ENCODE data around the gene NLRP7. TPM values are rescaled to one million over a fixed set of nuclear protein-coding genes. Genes with fewer than 3 reads are reported as not detected.

NLRP7 gene
- total and polyA plus RNA-seq, 2 of the 4 experiments (the other 2 are of a cell fraction) = not detected

DNA sequence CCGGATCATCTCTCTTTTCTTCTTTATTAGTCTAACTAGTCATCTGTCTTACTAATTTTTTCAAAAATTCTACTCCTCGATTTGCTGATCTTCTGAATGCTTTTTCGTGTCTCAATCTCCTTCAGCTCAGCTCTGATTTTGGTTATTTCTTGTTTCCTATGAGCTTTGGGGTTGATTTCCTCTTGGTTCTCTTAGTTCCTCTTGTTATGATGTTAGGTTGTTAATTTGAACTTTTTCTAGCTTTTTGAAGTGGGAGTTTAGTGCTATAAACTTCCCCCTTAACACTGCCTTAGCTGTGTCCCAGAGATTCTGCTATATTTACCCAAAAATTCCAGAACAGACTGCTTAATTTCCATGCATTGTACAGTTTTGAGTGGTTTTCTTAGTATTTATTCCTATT, 69.9 kb downstream of the NLRP7 start:
- WGBS, 2 experiments (ENCODE audit: extremely low coverage in 2 of 2, insufficient read length in 1 of 2) = no CpG with 5 or more reads among the region's 3 CpGs
- BruUV-seq (replicated peaks) = no TSS peak
- no peak for DNase-seq
- ChIA-PET POLR2A (ENCODE audit: unreplicated experiment) (no interaction called here), CTCF (no interaction called here)
- H3K23ac ChIP-seq (ENCODE audit: low read depth, low read length) = no peak overlapping the region
- H2AFZ ChIP-seq (replicated peaks; ENCODE audit: low read length, poor library complexity) = no peak overlapping the region
- H3K27me3 ChIP-seq (ENCODE audit: control insufficient read depth, insufficient read depth, low read length) = no peaks in the 10 kb centered on the region
- H2AK5ac ChIP-seq (ENCODE audit: low read depth, low read length) = no peak overlapping the region
- H2BK20ac ChIP-seq (ENCODE audit: low read depth, low read length) = no peak overlapping the region
- H2BK120ac ChIP-seq (ENCODE audit: low read depth, low read length) = no peak overlapping the region
- H3K4ac ChIP-seq (ENCODE audit: low read depth, low read length) = no peak overlapping the region
- no peaks in the 10 kb centered on the region for H3K9me1 ChIP-seq (ENCODE audit: insufficient read depth, low read length)
- H4K5ac ChIP-seq (ENCODE audit: low read depth, low read length) = no peak overlapping the region
- no peak overlapping the region for H3K27ac ChIP-seq (ENCODE audit: insufficient read depth, low read length)
- no peak overlapping the region for H3K9ac ChIP-seq (ENCODE audit: low read depth, low read length)
- no peaks in the 10 kb centered on the region for H3K36me3 ChIP-seq (ENCODE audit: control insufficient read depth, insufficient read depth, low read length)
- no peak for ATAC-seq (ENCODE audit: low read depth)
- no peak overlapping the region for H3K4me3 ChIP-seq (ENCODE audit: insufficient read depth, low read depth, low read length)
- H2BK15ac ChIP-seq (ENCODE audit: low read depth, low read length) = no peak overlapping the region
- in situ Hi-C loops (cut with MboI; ENCODE audit: low sequenced_read_pairs) (no loop called here), dilution Hi-C loops (cut with HindIII; ENCODE audit: low sequenced_read_pairs, unreplicated experiment) (no loop called here), intact Hi-C loops (cut with micrococcal nuclease) (no loop called here)
- no peak overlapping the region for H4K91ac ChIP-seq (ENCODE audit: insufficient read depth, low read depth, low read length)
- no peaks in the 10 kb centered on the region for H3K4me1 ChIP-seq (ENCODE audit: control insufficient read depth, insufficient read depth, low read length)
- H3K4me2 ChIP-seq (ENCODE audit: low read depth, low read length) = no peak overlapping the region
- H2AK9ac ChIP-seq (replicated peaks; ENCODE audit: low read depth, low read length, poor library complexity) = no peak overlapping the region
- no peak for TF ChIP-seq MXI1 (IDR thresholded peaks at IDR 0.05; ENCODE audit: borderline replicate concordance, low read depth, low read length)
- TF ChIP-seq SMC3 (IDR thresholded peaks at IDR 0.05; ENCODE audit: low read depth, low read length) = no peak
- TF ChIP-seq NFE2L2 (IDR thresholded peaks at IDR 0.05; ENCODE audit: low read depth, low read length) = no peak
- no peak for TF ChIP-seq RCOR1 (IDR thresholded peaks at IDR 0.05; ENCODE audit: insufficient replicate concordance, low read length)
- no peak for TF ChIP-seq CHD1 (IDR thresholded peaks at IDR 0.05; ENCODE audit: low read depth, low read length)
- TF ChIP-seq, protein P1, sequence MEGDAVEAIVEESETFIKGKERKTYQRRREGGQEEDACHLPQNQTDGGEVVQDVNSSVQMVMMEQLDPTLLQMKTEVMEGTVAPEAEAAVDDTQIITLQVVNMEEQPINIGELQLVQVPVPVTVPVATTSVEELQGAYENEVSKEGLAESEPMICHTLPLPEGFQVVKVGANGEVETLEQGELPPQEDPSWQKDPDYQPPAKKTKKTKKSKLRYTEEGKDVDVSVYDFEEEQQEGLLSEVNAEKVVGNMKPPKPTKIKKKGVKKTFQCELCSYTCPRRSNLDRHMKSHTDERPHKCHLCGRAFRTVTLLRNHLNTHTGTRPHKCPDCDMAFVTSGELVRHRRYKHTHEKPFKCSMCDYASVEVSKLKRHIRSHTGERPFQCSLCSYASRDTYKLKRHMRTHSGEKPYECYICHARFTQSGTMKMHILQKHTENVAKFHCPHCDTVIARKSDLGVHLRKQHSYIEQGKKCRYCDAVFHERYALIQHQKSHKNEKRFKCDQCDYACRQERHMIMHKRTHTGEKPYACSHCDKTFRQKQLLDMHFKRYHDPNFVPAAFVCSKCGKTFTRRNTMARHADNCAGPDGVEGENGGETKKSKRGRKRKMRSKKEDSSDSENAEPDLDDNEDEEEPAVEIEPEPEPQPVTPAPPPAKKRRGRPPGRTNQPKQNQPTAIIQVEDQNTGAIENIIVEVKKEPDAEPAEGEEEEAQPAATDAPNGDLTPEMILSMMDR (conservative IDR thresholded peaks at IDR 0.05; ENCODE audit: low read depth, low read length) = no peak
- TF ChIP-seq RAD21 (IDR thresholded peaks at IDR 0.05; ENCODE audit: low read length) = no peak
- no peak for TF ChIP-seq FOS (IDR thresholded peaks at IDR 0.05; ENCODE audit: low read depth, low read length)
- no peak for TF ChIP-seq POLR2A (IDR thresholded peaks at IDR 0.05; ENCODE audit: low read depth, low read length)
- no peak for TF ChIP-seq MAFK (IDR thresholded peaks at IDR 0.05; ENCODE audit: low read depth, low read length)
- TF ChIP-seq CEBPB (IDR thresholded peaks at IDR 0.05; ENCODE audit: low read depth, low read length) = no peak
- peaks cover 14% of the 10 kb centered on the region for H3K9me3 ChIP-seq (ENCODE audit: control insufficient read depth, insufficient read depth, low read length)
- H3K79me1 ChIP-seq (ENCODE audit: low read depth in 1 of 2, low read length in 2 of 2) = no peaks in the 10 kb centered on the region
- no peak overlapping the region for H2BK5ac ChIP-seq (ENCODE audit: low read depth, low read length, poor library complexity, severe bottlenecking)
- H4K8ac ChIP-seq (ENCODE audit: low read depth in 2 of 2, low read length in 2 of 2) = no peak overlapping the region
- no peak overlapping the region for H3K18ac ChIP-seq (ENCODE audit: low read depth, low read length)
- no peaks in the 10 kb centered on the region for H4K20me1 ChIP-seq (ENCODE audit: insufficient read depth, low read length)
- no peak overlapping the region for H3K56ac ChIP-seq (ENCODE audit: extremely low read depth, insufficient read depth, low read length)
- H3K14ac ChIP-seq (replicated peaks; ENCODE audit: low read depth, low read length) = no peak overlapping the region

All from IMR-90 (cell line).